ENCODE results near the gene ZNF354C.

The ZNF354C gene

DNA sequence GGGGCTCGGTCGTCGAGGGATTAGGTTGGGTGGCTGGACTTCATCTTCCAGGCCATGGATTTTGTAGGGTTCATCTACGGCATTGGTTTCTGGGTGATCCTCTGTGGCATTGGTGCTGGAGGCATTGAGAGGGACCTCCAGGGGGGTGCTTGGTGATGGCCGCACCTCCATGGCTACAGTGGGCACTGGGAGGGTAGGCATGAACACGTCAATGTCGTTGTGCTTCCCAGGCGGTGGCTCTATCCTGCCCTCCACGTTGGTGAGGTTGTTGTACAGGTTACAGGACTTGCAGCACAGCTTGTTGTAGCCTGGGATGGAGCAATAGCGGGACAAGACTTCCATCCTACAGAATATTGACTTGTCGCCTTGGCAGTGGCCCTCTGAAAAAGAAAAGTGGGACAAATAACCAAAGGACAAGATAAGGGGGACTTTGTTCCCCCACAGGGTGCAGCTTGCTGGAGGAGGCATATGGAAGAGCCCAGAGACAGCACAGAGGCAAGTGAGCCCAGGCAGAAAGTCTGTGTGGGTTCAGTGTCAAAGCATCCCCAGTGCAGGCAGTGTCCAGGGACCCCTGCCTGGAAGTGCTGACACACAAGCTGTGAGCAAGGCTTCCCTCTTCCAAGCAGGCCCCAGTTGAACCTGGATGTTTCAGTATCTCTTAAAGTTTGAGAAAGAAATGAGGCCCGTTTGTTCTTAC is 53.9 kb downstream of the ZNF354C start:
- DNase-seq, result no peak

- DNase-seq, result no peak
Observed at GRCh38 chr5:179114756-179115155, 54.6 kb downstream of the ZNF354C start.

- no peak for DNase-seq
Observed at GRCh38 chr5:179115307-179115706, 55.1 kb downstream of the ZNF354C start.

- DNase-seq, result no peak
Observed at GRCh38 chr5:179115845-179116524, 55.8 kb downstream of the ZNF354C start.

DNA sequence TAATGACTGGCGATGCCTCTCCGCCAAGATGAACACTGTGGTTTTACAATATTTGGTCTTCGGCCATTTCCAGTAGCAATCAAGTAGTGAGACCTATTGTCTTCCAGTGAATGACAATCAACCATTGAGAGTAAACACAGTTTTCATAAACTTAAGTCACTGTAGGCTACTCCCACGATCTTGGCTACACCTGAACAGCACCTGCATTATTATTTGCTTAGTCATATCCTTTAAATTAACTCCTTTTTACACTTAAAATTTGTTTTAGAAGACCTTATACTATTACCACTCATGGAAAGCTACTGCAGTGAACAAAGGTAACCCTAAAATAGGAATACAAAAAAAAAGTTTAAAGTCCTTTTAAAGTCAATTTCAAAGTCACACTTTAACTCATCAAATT is 58.2 kb downstream of the ZNF354C start:
- DNase-seq, result no peak

GRCh38 chr5:179118756-179119414 is 58.7 kb downstream of the ZNF354C start:
- DNase-seq, result no peak

DNA sequence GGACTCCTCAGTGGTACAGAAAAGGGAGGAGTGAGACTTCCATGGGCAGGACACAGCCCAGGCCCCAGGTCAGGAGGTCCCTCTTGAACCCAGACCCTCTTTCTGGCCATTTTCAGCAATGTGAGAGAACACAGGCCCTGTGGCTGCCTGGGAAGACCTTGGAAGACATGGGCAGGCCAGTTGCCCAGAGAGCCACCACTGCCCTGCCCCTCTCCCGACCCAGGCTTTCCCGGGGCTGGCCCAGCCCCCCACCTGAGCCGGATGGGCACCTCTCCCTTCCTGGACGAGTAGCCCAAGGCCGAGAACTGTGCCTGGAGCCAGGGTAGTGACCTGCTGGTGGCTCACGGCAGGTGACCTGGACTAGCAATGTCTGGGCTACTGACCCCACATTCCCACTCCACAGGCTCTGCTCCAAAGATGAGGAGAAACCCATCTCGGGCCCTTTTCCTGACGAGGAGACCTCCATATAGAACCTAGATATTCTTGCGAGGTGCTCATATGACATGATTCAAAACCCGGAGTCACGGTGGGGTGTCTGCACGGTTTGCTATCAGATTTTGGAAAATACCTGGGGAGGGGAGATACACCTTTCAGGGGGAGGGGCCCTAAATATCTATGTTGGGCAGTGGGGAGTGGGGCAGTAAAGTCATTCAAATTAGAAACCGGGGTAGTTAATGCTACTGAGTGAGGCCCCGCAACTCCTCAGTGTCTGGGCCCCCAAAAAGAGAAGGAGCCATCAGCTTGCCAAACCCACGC is 59.4 kb downstream of the ZNF354C start:
- DNase-seq, result no peak

GRCh38 chr5:179120421-179120861 is 60.3 kb downstream of the ZNF354C start:
- DNase-seq, result no peak

DNA sequence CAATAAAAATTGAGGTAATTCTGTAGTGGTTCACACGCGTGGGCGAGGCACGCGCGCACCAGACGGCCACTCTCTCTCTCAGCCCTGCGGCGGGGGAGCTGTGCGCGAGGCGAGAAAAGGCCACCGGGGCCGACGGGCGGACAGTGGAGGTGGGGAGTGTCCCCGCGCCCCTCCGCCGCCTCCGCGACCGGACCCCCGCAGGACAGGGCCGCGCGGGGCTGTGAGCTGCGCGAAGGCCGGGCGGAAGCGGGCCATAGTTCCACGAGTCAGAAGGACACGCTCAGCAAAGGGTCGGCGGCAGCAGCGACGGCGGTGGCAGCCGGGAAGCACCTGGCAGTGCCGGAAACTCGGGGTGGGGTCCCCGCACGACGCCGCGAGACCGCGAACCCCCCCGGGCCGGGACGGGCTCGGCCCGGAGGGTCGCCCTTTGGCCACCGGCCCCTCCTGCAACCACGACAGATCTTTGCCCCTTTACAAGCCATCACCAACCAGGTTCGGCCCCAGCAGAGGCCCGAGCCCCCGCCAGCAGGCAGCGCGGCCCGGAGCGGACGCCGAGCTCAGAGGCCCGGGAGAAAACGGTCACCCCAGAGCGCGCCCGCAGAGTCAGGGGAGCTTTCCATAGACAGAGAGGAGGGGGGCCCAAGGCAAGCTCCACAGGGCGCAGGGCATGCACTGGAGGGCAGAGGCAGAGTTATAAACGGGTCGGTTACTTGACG is 60.9 kb downstream of the ZNF354C start:
- DNase-seq, result no peak

DNA sequence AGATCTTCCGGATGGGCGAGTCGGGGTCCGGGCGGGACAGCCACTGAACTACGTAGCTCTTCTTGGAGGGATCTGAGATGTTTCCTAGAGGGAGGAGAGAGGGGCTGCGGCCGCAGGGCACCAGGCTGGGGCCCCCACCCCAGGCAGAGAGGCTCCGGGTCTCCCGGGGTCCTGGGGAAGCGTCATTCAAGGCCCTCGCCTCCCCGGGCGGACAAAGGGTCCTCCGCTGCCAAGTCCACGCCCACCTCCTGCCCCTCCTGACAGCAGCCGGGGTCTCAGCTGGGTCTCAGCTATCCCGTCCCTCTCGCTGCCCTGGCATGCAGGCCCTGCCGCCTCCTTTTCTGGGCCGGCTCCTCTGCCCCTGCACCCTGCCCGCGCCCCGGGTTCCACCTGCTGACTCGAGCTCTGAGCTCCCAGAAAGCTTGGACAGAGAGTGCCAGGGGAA is 61.5 kb downstream of the ZNF354C start:
- DNase-seq, result no peak

- DNase-seq, result no peak
Observed at GRCh38 chr5:179122411-179123108, 62.4 kb downstream of the ZNF354C start.

DNA sequence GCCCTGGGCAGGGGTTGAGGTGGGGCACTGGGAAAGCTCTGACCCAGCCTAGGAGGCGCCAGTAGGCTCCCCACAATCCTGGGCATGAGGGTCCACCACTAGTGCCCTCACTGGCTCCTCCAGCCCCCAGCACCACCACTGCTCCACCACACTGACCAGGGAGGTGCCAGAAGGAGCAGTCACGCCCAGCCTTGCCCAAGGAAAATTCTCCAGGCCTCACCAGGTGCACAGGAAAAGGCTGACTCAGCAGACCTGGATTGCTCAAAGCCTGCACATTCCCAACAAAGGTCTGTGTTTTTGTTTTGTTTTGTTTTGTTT is 62.9 kb downstream of the ZNF354C start:
- DNase-seq, result no peak

DNA sequence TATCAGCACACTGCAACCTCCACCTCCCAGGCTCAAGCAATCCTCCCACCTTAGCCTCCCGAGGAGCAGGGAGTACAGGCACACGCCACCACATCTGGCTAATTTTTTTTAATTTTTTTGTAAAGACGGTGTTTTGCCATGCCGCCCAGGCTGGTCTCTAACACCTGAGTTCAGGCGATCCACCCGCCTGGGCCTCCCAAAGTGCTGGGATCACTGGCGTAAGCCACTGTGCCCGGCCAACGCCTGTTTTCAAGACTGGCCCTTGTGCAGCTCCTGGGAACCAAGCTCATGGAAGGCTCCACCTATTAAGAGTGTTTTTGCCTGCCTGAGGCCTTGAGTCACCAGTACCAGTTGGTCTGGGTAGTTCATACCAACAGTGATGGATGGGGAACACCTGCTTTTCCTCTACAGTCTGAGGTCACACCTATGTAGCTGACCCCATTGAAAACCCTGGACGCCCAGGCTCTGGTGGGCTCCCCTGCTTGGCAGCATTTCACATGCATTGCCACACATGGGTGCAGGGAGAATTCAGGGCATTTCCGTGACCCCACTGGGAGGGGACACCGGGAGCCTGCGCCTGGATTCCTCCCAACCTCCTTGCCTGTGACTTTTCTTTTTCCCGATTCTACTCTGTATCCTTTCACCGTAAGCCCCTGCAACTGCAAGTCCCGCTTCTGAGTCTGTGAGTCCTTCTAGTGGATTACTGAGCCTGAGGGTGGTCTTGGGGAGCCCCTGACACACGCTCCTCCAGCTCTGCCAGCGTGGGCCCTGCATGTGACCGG is 63.5 kb downstream of the ZNF354C start:
- DNase-seq, result no peak

DNA sequence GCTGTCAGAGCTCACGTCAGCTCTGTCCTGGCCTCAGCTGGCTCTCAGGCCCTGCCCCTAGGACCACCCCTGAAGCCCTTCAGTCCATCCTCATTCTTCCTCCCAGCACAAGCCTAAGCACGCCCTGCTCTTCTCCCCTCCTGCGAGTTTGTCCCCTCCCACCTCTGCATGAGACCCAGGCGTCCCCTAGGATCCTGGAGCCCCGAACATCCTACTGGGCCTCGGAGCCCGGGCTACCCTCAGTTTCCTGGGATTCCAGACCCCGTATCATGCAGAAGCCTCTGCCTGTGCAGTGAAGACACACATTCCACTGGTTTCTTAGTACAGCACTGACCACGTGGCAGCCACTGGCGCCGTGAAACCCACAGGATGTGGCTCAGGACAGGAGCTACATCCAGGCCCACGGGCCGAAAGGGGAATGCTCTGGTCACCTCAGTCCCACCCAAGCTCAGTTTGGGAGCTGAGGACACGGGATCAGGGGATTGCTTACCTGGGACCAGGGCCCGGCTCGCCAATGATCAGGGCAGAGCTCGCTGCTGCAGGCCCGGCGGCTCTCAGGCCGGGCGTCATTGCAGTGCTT is 64.2 kb downstream of the ZNF354C start:
- no peak for DNase-seq

- DNase-seq, result no peak
Observed at GRCh38 chr5:179124853-179125788, 64.9 kb downstream of the ZNF354C start.

GRCh38 chr5:179125789-179126505 is 65.8 kb downstream of the ZNF354C start:
- DNase-seq, result no peak

DNA sequence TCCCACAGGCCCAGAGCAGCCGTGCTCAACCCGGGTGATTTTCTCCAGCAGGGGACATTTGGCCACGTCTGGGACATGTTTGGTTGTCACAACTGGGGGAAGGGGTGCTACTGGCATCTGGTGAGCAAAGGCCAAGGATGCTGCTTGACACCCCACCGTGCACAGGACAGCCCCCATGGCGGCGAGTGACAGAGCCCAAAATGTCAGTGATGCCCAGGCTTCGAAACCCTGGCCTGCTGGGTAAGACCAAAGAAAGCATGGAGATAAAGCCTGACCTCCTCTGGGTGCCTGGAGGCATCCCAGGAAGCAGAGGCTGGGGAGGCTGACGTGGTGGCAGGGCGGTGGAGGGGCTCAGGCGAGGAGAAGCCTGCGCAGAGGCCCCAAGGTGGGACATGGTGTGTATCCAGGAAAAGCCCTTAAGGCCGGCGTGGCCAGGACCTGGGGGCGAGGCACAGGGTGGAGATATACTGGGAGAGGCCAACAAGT is 66.4 kb downstream of the ZNF354C start:
- DNase-seq, result no peak

DNA sequence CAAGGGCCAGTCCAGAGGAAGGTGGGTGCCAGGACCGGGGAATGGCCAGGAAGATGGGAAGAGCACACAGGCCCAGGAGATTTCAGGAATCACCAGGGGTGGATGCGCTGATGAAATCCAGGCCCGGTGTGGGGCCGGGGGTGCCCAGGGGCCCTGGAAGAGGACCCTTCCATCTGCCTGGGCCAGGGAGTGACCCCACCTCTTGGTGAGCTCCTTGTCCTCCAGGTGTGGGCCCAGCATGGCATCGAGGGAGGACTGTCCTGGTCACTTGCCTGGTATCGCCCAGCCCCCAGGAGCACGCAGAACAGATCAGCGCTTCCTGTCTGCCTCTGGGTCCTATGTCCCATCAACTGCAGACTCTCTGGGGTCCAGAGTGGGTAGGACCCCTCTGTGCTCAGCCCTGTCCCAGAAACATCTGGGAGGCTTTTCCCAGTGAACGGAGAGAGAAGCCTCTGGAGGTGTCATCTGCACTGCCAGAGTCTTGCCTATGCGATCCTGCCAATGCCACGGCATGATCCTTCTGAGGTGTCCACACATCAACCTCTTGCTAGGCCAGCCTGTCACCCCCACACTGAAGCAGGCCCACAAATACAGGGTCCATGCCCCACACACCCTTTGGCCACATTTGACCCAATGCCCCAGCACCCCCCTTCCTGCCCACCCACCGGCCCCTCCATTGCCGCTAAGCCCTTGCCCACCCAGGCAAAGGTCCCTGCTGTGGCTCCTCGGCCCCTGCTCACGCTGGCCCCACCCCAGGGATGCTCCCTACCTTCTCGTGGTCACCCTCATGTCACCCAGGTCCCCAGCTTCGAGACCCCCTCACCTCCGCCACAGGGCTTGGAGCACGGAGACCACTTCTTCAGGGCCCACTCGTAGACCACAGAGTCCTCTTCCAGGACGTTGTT is 67.2 kb downstream of the ZNF354C start:
- DNase-seq, result no peak
